ENCODE data around the gene CTTNBP2NL.

DNA sequence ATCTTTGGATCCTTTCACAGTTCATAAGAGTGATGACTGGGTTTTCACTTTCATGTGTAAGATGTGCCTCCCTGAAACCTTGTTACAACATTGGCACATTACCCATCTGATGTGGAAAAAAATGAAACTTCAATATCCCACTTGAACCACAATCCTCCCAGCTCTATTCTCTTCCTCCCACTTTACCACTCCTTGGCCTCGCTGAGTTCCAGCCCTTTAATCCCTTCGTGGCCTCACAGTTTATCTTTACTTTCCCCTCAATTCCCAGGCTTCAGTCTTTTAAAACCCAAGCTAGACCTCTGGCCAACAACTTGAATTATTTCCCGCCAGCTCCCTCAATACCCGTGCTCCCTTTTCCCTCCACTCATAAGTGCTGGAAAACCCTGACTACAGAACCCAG, 25.0 kb upstream of the CTTNBP2NL start:
- TF ChIP-seq, protein P1, sequence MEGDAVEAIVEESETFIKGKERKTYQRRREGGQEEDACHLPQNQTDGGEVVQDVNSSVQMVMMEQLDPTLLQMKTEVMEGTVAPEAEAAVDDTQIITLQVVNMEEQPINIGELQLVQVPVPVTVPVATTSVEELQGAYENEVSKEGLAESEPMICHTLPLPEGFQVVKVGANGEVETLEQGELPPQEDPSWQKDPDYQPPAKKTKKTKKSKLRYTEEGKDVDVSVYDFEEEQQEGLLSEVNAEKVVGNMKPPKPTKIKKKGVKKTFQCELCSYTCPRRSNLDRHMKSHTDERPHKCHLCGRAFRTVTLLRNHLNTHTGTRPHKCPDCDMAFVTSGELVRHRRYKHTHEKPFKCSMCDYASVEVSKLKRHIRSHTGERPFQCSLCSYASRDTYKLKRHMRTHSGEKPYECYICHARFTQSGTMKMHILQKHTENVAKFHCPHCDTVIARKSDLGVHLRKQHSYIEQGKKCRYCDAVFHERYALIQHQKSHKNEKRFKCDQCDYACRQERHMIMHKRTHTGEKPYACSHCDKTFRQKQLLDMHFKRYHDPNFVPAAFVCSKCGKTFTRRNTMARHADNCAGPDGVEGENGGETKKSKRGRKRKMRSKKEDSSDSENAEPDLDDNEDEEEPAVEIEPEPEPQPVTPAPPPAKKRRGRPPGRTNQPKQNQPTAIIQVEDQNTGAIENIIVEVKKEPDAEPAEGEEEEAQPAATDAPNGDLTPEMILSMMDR (conservative IDR thresholded peaks at IDR 0.05; ENCODE audit: low read length): no peak
- TF ChIP-seq EZH2phosphoT487 (IDR thresholded peaks at IDR 0.05; ENCODE audit: borderline replicate concordance): no peak
